Measurements from ENCODE around the gene TST. TPM values are rescaled to one million over a fixed set of nuclear protein-coding genes. Genes with fewer than 3 reads are reported as not detected.
A peak's percentile ranks its signal among the peaks of the same experiment; 100 is the strongest.

TST gene
- total RNA-seq, 1 donor from 2014 or later = 39.0 TPM

DNA sequence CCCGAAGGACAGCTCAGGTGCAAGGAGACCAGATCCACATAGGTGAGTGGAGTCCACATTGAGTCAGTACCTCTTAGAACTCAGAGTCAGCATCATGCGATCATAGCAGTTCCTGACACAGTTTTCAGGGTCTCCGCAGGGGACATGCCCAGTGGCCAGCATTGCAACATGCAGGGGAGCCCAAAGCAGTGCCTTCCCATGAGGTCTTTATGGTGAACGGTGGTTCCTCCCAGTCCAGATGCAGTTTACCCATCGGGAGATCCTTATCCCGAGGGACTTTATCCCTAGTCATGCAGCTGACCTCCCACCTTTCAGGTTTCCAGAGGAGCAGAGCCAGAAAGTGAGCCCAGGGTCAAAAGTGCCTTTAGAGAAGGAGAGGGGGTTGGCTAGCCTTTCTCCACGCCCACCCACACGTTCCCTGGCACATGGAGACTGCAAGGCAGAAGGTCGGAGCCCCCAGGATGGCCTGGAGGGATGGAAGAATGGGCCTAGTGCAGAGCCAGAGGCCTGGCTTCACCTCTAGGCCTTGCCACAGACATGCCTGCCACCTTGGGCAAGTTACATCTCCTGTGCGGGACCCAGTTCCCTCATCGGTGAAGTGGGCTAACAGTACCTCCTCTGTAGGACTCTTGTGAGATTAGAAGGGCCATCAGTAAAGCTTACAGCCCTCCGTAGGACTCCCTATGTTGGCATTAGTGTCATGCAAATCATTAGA lies 38.7 kb upstream of the TST start:
- DNase-seq (ENCODE audit: low spot score) = no peak
- H3K9me3 Mint-ChIP-seq (ENCODE audit: unreplicated experiment) = no peaks in the 10 kb centered on the region
- TF ChIP-seq, protein P1, sequence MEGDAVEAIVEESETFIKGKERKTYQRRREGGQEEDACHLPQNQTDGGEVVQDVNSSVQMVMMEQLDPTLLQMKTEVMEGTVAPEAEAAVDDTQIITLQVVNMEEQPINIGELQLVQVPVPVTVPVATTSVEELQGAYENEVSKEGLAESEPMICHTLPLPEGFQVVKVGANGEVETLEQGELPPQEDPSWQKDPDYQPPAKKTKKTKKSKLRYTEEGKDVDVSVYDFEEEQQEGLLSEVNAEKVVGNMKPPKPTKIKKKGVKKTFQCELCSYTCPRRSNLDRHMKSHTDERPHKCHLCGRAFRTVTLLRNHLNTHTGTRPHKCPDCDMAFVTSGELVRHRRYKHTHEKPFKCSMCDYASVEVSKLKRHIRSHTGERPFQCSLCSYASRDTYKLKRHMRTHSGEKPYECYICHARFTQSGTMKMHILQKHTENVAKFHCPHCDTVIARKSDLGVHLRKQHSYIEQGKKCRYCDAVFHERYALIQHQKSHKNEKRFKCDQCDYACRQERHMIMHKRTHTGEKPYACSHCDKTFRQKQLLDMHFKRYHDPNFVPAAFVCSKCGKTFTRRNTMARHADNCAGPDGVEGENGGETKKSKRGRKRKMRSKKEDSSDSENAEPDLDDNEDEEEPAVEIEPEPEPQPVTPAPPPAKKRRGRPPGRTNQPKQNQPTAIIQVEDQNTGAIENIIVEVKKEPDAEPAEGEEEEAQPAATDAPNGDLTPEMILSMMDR (IDR thresholded peaks at IDR 0.05; ENCODE audit: unreplicated experiment) = no peak
- H3K4me3 Mint-ChIP-seq (ENCODE audit: unreplicated experiment) = peak overlapping the region; percentile 52
- peaks cover 10% of the 10 kb centered on the region for H3K36me3 Mint-ChIP-seq (ENCODE audit: low read depth, unreplicated experiment)
- peaks cover 7% of the 10 kb centered on the region for H3K27me3 Mint-ChIP-seq (ENCODE audit: unreplicated experiment)
- H3K4me1 Mint-ChIP-seq (ENCODE audit: unreplicated experiment) = no peaks in the 10 kb centered on the region
- H3K27ac Mint-ChIP-seq (ENCODE audit: unreplicated experiment) = no peak overlapping the region

DNA sequence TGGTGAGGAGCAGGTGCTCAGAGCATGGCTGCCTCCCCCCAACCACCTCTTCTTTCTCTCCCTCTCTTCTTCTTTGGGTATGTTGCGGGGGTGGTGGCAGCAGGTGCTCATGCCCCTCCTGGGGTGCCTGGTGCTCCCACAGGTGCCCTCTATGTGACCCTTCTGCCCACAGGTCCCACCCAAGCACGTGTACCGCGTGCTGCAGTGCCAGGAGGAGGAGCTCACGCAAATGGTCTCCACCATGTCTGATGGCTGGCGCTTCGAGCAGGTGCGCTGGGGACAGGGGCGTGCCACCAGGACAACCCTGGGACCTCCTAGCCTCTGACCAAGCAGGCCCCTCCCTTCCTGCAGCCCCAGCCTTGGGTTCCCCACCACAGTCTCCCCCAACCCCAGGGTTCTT lies 38.0 kb upstream of the TST start:
- H3K27me3 Mint-ChIP-seq (ENCODE audit: unreplicated experiment) = peaks cover 11% of the 10 kb centered on the region
- peaks cover 10% of the 10 kb centered on the region for H3K36me3 Mint-ChIP-seq (ENCODE audit: low read depth, unreplicated experiment)
- TF ChIP-seq, protein P1 (IDR thresholded peaks at IDR 0.05; ENCODE audit: unreplicated experiment) = no peak
- peak overlapping the region; percentile 42 for H3K4me3 Mint-ChIP-seq (ENCODE audit: unreplicated experiment)
- H3K4me1 Mint-ChIP-seq (ENCODE audit: unreplicated experiment) = peaks cover 4% of the 10 kb centered on the region
- no peaks in the 10 kb centered on the region for H3K9me3 Mint-ChIP-seq (ENCODE audit: unreplicated experiment)
- no peak overlapping the region for H3K27ac Mint-ChIP-seq (ENCODE audit: unreplicated experiment)
- no peak for DNase-seq (ENCODE audit: low spot score)

DNA sequence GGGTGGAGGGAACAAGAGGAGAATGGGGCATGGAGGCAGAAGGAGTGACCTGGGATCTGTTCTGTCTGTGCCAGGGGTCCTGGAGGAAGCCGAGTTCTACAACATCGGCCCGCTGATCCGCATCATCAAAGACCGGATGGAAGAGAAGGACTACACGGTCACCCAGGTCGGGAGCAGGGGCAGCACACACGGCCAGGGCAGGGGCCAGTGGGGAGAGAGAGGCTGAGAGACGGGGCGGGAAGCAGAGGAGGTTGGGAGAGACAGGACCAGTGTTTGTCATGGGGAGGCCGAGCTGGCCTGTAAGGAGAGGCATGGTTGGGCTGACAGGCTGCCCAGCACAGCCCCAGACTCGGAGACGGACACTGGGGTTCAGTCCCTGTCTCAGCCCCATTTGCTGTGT lies 37.0 kb upstream of the TST start:
- Mint-ChIP-seq H3K27ac (ENCODE audit: unreplicated experiment) (no peak overlapping the region), H3K4me3 (ENCODE audit: unreplicated experiment) (no peak overlapping the region), H3K9me3 (ENCODE audit: unreplicated experiment) (no peaks in the 10 kb centered on the region), H3K36me3 (ENCODE audit: low read depth, unreplicated experiment) (peaks cover 10% of the 10 kb centered on the region), H3K4me1 (ENCODE audit: unreplicated experiment) (peaks cover 4% of the 10 kb centered on the region), H3K27me3 (ENCODE audit: unreplicated experiment) (peaks cover 11% of the 10 kb centered on the region)
- DNase-seq (ENCODE audit: low spot score) = no peak
- TF ChIP-seq, protein P1 (IDR thresholded peaks at IDR 0.05; ENCODE audit: unreplicated experiment) = no peak

DNA sequence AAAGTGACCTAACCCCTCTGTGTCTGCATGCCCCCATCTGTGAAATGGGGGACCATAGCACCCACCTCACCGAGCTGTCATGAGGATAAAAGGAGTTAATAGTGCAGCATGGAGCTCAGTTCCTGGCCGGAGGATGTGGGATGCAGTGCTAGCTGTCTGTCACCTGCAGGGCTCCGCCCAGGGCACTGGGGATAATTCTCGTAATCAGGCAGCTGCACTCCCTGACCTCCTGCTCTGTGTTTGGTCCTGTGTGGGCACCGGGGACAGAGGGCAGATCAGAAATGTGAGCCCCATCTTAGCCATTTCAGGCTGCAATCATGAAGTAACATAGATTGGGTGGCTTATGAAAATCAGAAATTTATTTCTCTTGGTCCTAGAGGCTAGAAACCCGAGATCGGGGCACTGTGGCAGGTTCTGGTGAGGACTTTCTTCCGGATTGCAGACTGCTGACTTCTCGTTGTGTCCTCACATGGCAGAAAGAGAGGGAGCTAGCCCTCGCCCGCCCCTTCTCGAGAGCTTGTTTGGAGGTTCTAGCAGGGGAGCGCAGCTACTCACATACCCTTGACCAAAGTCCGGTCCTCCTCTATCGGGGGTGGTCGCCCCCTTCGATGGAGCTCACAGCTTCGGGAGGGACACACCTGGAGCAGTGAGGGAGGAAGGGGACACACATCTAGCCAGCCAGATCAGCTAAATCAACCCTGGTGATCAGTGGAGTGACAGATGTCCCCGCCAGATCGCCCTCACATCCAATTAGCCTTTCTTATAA lies 35.5 kb upstream of the TST start:
- TF ChIP-seq, protein P1 (IDR thresholded peaks at IDR 0.05; ENCODE audit: unreplicated experiment) = no peak
- H3K4me3 Mint-ChIP-seq (ENCODE audit: unreplicated experiment) = no peak overlapping the region
- H3K36me3 Mint-ChIP-seq (ENCODE audit: low read depth, unreplicated experiment) = peaks cover 10% of the 10 kb centered on the region
- DNase-seq (ENCODE audit: low spot score) = no peak
- H3K9me3 Mint-ChIP-seq (ENCODE audit: unreplicated experiment) = no peaks in the 10 kb centered on the region
- peaks cover 4% of the 10 kb centered on the region for H3K4me1 Mint-ChIP-seq (ENCODE audit: unreplicated experiment)
- peaks cover 11% of the 10 kb centered on the region for H3K27me3 Mint-ChIP-seq (ENCODE audit: unreplicated experiment)
- no peak overlapping the region for H3K27ac Mint-ChIP-seq (ENCODE audit: unreplicated experiment)

DNA sequence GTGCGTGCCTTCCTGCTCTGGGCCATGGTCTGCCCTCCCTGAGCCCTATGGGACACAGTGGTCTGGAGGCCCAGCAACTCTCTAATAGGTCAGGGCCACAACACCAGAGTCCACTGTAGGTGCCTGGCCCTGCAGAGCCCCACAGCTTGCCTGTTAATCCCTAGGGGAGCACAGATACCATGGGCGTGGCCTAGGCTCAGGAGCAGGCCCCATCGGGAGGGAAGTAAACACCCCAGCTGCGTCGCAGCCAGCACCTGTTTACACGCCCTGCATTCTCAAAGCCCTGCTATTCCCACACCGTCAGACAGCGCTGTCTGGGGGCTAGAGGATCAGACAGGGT lies 34.8 kb upstream of the TST start:
- Mint-ChIP-seq H3K36me3 (ENCODE audit: low read depth, unreplicated experiment) (peaks cover 10% of the 10 kb centered on the region), H3K27me3 (ENCODE audit: unreplicated experiment) (peaks cover 11% of the 10 kb centered on the region), H3K27ac (ENCODE audit: unreplicated experiment) (no peak overlapping the region), H3K9me3 (ENCODE audit: unreplicated experiment) (no peaks in the 10 kb centered on the region), H3K4me1 (ENCODE audit: unreplicated experiment) (peaks cover 7% of the 10 kb centered on the region), H3K4me3 (ENCODE audit: unreplicated experiment) (no peak overlapping the region)
- DNase-seq (ENCODE audit: low spot score) = no peak
- TF ChIP-seq, protein P1 (IDR thresholded peaks at IDR 0.05; ENCODE audit: unreplicated experiment) = no peak
